ENCODE measurements around the gene CCDC116. TPM values are rescaled to one million over a fixed set of nuclear protein-coding genes. Genes with fewer than 3 reads are reported as not detected.

CCDC116 gene
- total and polyA plus RNA-seq, 4 donors = 0.37 to 0.74 (median 0.72) TPM

DNA sequence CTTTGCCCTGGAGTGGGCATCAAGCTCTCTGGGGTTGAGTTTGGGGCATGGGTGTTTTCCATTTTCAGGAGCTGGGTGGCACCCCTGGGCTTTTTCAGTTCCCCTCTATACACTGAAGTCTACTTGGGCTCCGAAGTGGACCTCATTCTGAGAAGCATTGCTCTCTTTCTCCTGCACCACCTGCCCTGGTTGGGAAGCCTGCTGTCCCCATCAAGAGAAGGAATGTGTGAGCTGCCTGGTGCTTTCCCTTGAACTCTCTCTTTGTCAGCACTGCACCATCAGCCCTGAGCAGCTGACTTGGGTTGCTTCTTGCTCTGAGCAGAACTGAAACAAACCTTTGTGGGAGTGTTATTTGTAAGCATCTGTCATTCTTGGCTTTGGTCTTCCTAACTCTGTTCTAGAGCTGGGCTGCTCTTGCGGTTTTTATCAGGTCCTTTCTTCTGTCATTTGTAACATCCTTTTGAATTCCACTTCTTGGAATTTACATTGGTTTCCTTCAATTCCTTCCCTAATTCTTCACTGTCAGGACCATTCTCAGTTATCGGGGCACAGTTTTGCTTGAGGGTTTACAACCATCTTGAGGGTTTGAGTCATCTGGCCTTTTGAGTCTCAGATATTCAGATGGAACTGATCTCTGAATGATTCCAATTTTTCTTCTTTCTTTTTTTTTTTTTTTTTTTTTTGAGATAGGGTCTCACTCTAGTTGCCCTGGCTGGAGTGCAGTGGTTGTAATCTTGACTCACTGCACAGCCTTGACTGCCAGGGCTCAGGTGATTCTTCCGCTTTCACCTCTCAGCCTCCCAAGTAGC lies 44.6 kb upstream of the CCDC116 start:
- Histone ChIP-seq H3K36me3 (ENCODE audit: control insufficient read depth in 4 of 4, insufficient read depth in 4 of 4, low read length in 4 of 4) (peaks cover 0 to 6% (median 2%) of the 10 kb centered on the region in 4 donors), H3K9ac (ENCODE audit: insufficient read depth in 1 of 2, low read length in 2 of 2) (no peak overlapping the region), H3K27me3 (ENCODE audit: control insufficient read depth in 3 of 3, insufficient read depth in 3 of 3, low read length in 2 of 3) (no peaks in the 10 kb centered on the region), H3K9me3 (ENCODE audit: control insufficient read depth in 4 of 4, insufficient read depth in 3 of 4, low read length in 3 of 4) (peaks cover 0 to 1% (median 0%) of the 10 kb centered on the region in 4 donors), H3K4me3 (no peak overlapping the region), H3K27ac (ENCODE audit: low read depth in 1 of 2, low read length in 1 of 2) (no peak overlapping the region), H3K4me1 (ENCODE audit: control insufficient read depth in 5 of 5, insufficient read depth in 5 of 5, low read length in 5 of 5) (peaks cover 0 to 17% (median 15%) of the 10 kb centered on the region in 5 donors)
- TF ChIP-seq, protein P1, sequence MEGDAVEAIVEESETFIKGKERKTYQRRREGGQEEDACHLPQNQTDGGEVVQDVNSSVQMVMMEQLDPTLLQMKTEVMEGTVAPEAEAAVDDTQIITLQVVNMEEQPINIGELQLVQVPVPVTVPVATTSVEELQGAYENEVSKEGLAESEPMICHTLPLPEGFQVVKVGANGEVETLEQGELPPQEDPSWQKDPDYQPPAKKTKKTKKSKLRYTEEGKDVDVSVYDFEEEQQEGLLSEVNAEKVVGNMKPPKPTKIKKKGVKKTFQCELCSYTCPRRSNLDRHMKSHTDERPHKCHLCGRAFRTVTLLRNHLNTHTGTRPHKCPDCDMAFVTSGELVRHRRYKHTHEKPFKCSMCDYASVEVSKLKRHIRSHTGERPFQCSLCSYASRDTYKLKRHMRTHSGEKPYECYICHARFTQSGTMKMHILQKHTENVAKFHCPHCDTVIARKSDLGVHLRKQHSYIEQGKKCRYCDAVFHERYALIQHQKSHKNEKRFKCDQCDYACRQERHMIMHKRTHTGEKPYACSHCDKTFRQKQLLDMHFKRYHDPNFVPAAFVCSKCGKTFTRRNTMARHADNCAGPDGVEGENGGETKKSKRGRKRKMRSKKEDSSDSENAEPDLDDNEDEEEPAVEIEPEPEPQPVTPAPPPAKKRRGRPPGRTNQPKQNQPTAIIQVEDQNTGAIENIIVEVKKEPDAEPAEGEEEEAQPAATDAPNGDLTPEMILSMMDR (IDR thresholded peaks at IDR 0.05; ENCODE audit: control extremely low read depth, extremely low read depth) = no peak
- 62% methylated on average over 4 of the region's 4 CpGs for whole genome bisulfite sequencing, 2 donors
- ATAC-seq (ENCODE audit: insufficient read depth, low FRiP score) (no peak), DNase-seq (no peak)

- Histone ChIP-seq H3K9me3 (ENCODE audit: control insufficient read depth in 4 of 4, insufficient read depth in 3 of 4, low read length in 3 of 4) (peaks cover 0 to 1% (median 0%) of the 10 kb centered on the region in 4 donors), H3K9ac (ENCODE audit: insufficient read depth in 1 of 2, low read length in 2 of 2) (no peak overlapping the region), H3K36me3 (ENCODE audit: control insufficient read depth in 4 of 4, insufficient read depth in 4 of 4, low read length in 4 of 4) (peaks cover 0 to 18% (median 9%) of the 10 kb centered on the region in 4 donors), H3K4me1 (ENCODE audit: control insufficient read depth in 5 of 5, insufficient read depth in 5 of 5, low read length in 5 of 5) (peaks cover 0 to 17% (median 15%) of the 10 kb centered on the region in 5 donors), H3K27ac (ENCODE audit: low read depth in 1 of 2, low read length in 1 of 2) (no peak overlapping the region), H3K27me3 (ENCODE audit: control insufficient read depth in 3 of 3, insufficient read depth in 3 of 3, low read length in 2 of 3) (no peaks in the 10 kb centered on the region), H3K4me3 (no peak overlapping the region)
- DNase-seq (no peak), ATAC-seq (ENCODE audit: insufficient read depth, low FRiP score) (no peak)
- TF ChIP-seq, protein P1 (IDR thresholded peaks at IDR 0.05; ENCODE audit: control extremely low read depth, extremely low read depth) = no peak
- 66 to 85% methylated on average over 8 of the region's 8 CpGs for WGBS, 2 donors
Measured at GRCh38 chr22:21589396-21589795, 43.2 kb upstream of the CCDC116 start.

- H3K9ac ChIP-seq (ENCODE audit: insufficient read depth in 1 of 2, low read length in 2 of 2) = no peak overlapping the region
- no peaks in the 10 kb centered on the region for H3K27me3 ChIP-seq (ENCODE audit: control insufficient read depth in 3 of 3, insufficient read depth in 3 of 3, low read length in 2 of 3)
- H3K4me1 ChIP-seq (ENCODE audit: control insufficient read depth in 5 of 5, insufficient read depth in 5 of 5, low read length in 5 of 5) = peaks cover 0 to 17% (median 13%) of the 10 kb centered on the region in 5 donors
- no peak overlapping the region for H3K27ac ChIP-seq (ENCODE audit: low read depth in 1 of 2, low read length in 1 of 2)
- 79 to 81% methylated on average over 9 of the region's 9 CpGs for WGBS, 2 donors
- no peak for DNase-seq
- TF ChIP-seq, protein P1 (IDR thresholded peaks at IDR 0.05; ENCODE audit: control extremely low read depth, extremely low read depth) = no peak
- H3K4me3 ChIP-seq = no peak overlapping the region
- no peak for ATAC-seq (ENCODE audit: insufficient read depth, low FRiP score)
- H3K9me3 ChIP-seq (ENCODE audit: control insufficient read depth in 4 of 4, insufficient read depth in 3 of 4, low read length in 3 of 4) = peaks cover 0 to 1% (median 0%) of the 10 kb centered on the region in 4 donors
- H3K36me3 ChIP-seq (ENCODE audit: control insufficient read depth in 4 of 4, insufficient read depth in 4 of 4, low read length in 4 of 4) = peaks cover 0 to 25% (median 9%) of the 10 kb centered on the region in 4 donors
Measured at GRCh38 chr22:21590809-21591641, 41.5 kb upstream of the CCDC116 start.
